IPS-11a (cell line): ENCODE data around the gene SFMBT1.

ENCODE experiments used
- H3K4me3 ChIP-seq: one replicate; pipeline ENCODE4 v1.5.1; 2013; ENCODE audit warnings: low read depth, low read length, control low read depth

Gene SFMBT1

DNA sequence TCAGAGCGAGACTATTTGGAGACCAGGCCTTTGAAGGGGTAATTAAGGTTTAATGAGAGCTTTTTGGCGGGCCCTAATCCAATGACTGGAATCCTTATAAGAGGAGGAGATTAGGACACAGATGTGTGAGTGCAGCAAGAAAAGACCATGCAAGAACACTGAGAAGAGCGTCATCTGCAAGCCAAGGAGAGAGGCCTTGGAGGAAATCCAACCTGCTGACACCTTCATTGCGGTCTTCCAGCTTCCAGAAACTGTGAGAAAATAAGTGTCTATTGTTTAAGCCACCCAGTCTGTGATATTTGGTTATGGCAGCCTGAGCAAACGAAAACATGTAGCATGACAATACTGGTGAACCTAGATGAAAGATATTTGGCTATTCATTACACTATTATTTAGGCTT lies 188.0 kb downstream of the SFMBT1 start:
- H3K4me3 ChIP-seq = no peak overlapping the region

DNA sequence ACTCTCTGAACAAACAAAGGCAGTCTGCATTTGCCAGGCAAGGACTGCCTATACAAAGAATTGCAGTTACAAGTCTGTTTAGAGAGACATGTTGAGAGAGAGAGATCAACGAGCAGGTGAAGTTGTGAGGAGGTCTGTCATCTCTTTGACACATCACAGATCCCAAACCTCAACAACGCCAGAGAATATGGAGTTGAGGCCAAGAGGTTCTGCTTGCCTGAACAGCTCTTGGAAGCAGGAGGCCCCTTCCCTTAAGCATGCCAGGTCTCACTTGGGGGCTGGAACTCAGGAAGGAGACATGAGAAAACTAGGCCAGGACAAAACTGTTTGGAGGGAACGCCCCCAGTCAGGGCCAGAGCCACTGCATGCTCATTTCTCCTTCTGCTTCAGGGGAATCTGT lies 188.7 kb downstream of the SFMBT1 start:
- no peak overlapping the region for H3K4me3 ChIP-seq

DNA sequence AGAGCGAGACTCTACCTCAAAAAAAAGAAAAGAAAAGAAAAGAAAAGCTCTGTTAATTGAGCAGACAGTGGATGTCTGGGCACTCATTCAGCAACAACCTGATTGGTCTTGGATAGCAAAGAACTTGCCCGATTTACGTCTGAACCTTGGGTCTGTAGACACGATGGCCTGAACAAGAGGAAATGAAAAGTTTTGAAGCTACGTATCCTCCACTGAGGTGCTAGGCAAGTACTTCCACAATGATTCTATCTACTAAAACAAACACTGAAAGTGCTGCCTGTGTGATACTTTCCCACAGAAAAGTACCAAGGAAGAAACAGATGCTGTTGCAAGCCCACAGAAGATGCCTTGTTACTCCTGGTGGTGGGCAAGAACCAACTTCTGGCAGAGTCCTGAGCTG lies 189.2 kb downstream of the SFMBT1 start:
- H3K4me3 ChIP-seq = no peak overlapping the region

DNA sequence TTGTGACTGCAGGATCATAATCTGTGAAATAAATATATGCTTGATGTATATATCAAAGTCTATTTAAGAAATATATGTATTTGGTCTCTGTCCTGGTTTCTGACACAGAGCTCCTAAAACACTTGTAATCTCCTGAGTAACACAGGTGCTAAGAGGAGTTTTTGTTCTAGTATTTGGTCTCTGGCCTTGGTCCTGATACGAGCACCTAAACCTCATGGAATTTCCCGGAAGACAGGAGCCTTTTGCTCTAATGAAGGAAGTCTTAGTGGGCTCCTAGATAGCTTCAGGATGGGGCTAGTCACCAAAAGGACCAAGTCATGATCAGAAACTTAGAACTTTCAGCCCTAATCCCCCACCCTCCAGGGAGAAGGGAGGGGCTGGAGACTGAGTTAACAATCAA lies 191.9 kb downstream of the SFMBT1 start:
- H3K4me3 ChIP-seq = no peak overlapping the region
